OCI-LY3 (cell line): Measurements from ENCODE around the gene C20orf173.
"Not testable (repeated sequence)": the region's sequence is repeated elsewhere in the genome, so short reads cannot be mapped to it uniquely, and the experiment has no call there.

ENCODE experiments used
- H2AFZ ChIP-seq: fragments of 200-600, 300-600 bp; shearing (Covaris generic); 2 replicates; pipeline ENCODE4 v1.6.0; 2014; ENCODE audit warnings: antibody characterized with exemption, low read depth, low read length
- H3K27ac ChIP-seq: fragments of 200-600, 300-600 bp; sonication (generic); 2 replicates; pipeline ENCODE4 v1.5.1; 2014; ENCODE audit warnings: mild to moderate bottlenecking, low read length, moderate library complexity, mixed read lengths
- H3K27me3 ChIP-seq: fragments of 200-600, 300-600 bp; sonication (generic); 2 replicates; pipeline ENCODE4 v1.6.1; 2014; ENCODE audit warnings: low read depth, low read length, mixed read lengths
- H3K36me3 ChIP-seq: fragments of 200-600, 300-600 bp; sonication (generic); replicated peaks from 2 replicates; pipeline ENCODE3; 2014; ENCODE audit warnings: low read depth, low read length, mixed read lengths
- H3K4me1 ChIP-seq: fragments of 300-600, 200-600 bp; sonication (generic); 2 replicates; pipeline ENCODE4 v1.6.1; 2014; ENCODE audit warnings: low read length, mixed read lengths
- H3K4me2 ChIP-seq: fragments of 200-600, 300-600 bp; sonication (generic); 2 replicates; pipeline ENCODE4 v1.6.1; 2014; ENCODE audit warnings: low read length, mixed read lengths
- H3K4me3 ChIP-seq: fragments of 300-600, 200-600 bp; sonication (generic); 2 replicates; pipeline ENCODE4 v1.5.1; 2014; ENCODE audit warnings: antibody characterized with exemption, mild to moderate bottlenecking, low read length, moderate library complexity
- H3K79me2 ChIP-seq: fragments of 300-600, 200-600 bp; shearing (Covaris generic); 2 replicates; pipeline ENCODE4 v1.6.1; 2014; ENCODE audit warnings: mild to moderate bottlenecking, low read length, mixed read lengths
- H3K9ac ChIP-seq: fragments of 300-600, 200-600 bp; shearing (Covaris generic); 2 replicates; pipeline ENCODE4 v1.6.0; 2014; ENCODE audit warnings: mild to moderate bottlenecking, low read length, moderate library complexity
- H3K9me3 ChIP-seq: fragments of 200-600, 300-600 bp; shearing (Covaris generic); 2 replicates; pipeline ENCODE4 v1.6.1; 2014; ENCODE audit warnings: low read length, mixed read lengths; ENCODE audit not compliant: insufficient read depth
- H4K20me1 ChIP-seq: fragments of 200-600, 300-600 bp; sonication (generic); 2 replicates; pipeline ENCODE4 v1.6.1; 2016; ENCODE audit warnings: low read length, mixed read lengths; ENCODE audit not compliant: insufficient read depth
- EZH2phosphoT487 ChIP-seq: fragments of 200-600 bp; shearing (Covaris generic); IDR thresholded peaks from 2 replicates; pipeline ENCODE4 v1.6.1; 2018; ENCODE audit warnings: antibody characterized with exemption, mixed run types, low read depth
- TF ChIP-seq, protein P1 (sequence below): fragments of 200-600, 300-600 bp; sonication (generic); IDR thresholded peaks from 2 replicates; pipeline ENCODE4 v1.5.1; 2014; ENCODE audit warnings: antibody characterized with exemption, low read length, low read depth

C20orf173 gene

DNA sequence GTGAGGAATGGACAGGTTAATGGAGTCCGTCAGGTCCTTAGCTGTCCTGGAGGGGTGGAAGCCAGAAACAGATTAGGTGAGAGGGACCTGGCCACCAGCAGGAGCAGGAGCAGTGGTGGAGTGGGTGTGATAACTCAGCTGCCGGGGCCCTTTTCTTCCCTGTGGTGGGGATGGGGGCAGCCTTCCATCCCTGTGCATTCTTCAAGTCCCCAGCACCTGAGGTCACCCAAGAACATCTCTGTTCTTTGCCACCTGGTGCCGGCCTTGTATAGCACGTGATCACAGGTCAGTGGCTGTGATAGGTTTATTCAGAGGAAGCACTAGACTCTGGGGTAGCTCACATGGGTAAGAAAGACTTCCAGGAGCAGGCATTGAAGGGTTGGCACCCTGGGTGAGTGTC, 29.0 kb upstream of the C20orf173 start:
- H3K36me3 ChIP-seq, result peaks cover 12% of the 10 kb centered on the region

DNA sequence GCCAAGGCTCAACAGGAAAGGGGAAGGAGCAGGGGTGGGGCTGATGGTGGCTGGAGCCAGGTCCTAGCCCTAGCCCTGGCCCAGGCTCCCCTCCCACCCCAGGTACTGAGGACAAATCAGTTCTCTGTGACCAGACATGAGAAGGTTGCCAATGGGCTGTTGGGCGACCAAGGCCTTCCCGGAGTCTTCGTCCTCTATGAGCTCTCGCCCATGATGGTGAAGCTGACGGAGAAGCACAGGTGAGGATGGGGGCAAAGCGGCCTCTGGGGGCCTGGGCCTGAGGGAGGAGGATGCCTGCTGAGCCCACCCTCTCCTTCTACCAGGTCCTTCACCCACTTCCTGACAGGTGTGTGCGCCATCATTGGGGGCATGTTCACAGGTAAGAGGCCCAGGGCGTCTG, 27.4 kb upstream of the C20orf173 start:
- Histone ChIP-seq H3K79me2 (no peaks in the 10 kb centered on the region), H4K20me1 (no peaks in the 10 kb centered on the region), H3K4me2 (no peak overlapping the region), H3K36me3 (peaks cover 23% of the 10 kb centered on the region), H3K9me3 (no peaks in the 10 kb centered on the region), H3K9ac (no peak overlapping the region), H3K27me3 (no peaks in the 10 kb centered on the region), H3K27ac (no peak overlapping the region), H3K4me3 (no peak overlapping the region), H3K4me1 (no peaks in the 10 kb centered on the region), H2AFZ (no peak overlapping the region)
- no peak for TF ChIP-seq EZH2phosphoT487
- TF ChIP-seq, protein P1, sequence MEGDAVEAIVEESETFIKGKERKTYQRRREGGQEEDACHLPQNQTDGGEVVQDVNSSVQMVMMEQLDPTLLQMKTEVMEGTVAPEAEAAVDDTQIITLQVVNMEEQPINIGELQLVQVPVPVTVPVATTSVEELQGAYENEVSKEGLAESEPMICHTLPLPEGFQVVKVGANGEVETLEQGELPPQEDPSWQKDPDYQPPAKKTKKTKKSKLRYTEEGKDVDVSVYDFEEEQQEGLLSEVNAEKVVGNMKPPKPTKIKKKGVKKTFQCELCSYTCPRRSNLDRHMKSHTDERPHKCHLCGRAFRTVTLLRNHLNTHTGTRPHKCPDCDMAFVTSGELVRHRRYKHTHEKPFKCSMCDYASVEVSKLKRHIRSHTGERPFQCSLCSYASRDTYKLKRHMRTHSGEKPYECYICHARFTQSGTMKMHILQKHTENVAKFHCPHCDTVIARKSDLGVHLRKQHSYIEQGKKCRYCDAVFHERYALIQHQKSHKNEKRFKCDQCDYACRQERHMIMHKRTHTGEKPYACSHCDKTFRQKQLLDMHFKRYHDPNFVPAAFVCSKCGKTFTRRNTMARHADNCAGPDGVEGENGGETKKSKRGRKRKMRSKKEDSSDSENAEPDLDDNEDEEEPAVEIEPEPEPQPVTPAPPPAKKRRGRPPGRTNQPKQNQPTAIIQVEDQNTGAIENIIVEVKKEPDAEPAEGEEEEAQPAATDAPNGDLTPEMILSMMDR, result no peak

More for the DNA sequence above, 29.0 kb upstream of the C20orf173 start:
- no peaks in the 10 kb centered on the region for H3K27me3 ChIP-seq
- H3K79me2 ChIP-seq, result no peaks in the 10 kb centered on the region
- no peak overlapping the region for H3K9ac ChIP-seq
- H4K20me1 ChIP-seq, result no peaks in the 10 kb centered on the region
- H2AFZ ChIP-seq, result no peak overlapping the region
- TF ChIP-seq, protein P1, result no peak
- no peak for TF ChIP-seq EZH2phosphoT487
- H3K9me3 ChIP-seq, result no peaks in the 10 kb centered on the region
- no peak overlapping the region for H3K4me3 ChIP-seq
- H3K27ac ChIP-seq, result no peak overlapping the region
- H3K4me1 ChIP-seq, result no peaks in the 10 kb centered on the region
- no peak overlapping the region for H3K4me2 ChIP-seq

DNA sequence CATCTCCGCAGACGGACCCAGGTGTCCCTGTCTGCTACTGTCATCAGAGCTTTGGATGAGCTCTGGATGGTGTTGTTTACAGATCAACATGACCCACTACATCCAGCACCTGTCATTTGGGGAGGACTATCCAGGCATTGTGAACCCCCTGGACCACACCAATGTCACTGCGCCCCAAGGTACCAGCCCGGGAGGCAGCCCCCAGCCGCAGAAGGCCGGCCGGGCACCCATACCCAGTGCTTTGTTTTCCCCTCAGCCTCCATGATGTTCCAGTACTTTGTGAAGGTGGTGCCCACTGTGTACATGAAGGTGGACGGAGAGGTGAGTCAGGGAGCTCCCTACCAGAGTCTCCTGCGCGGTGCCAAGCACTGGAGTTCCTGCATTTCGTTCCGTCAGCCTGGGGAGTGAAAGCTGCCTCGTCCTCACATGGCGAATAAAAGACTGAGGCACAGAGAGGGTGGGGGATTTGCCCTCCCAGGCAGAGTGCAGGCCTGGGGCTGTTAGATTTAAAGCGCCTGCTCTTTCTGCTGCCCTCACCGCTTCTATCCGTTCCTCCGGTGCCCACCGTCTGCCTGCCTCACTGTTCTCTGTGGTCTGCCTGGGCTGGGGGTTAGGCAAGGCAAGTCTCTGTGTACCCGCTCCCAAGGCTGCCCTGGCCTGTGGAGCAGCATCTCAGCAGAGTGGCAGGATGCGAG, 26.6 kb upstream of the C20orf173 start:
- Histone ChIP-seq H3K4me1 (no peaks in the 10 kb centered on the region), H3K4me3 (no peak overlapping the region), H3K27ac (no peak overlapping the region), H3K79me2 (no peaks in the 10 kb centered on the region), H3K27me3 (no peaks in the 10 kb centered on the region), H3K36me3 (peaks cover 29% of the 10 kb centered on the region), H3K4me2 (no peak overlapping the region), H3K9ac (no peak overlapping the region), H2AFZ (no peak overlapping the region), H3K9me3 (no peaks in the 10 kb centered on the region), H4K20me1 (no peaks in the 10 kb centered on the region)
- TF ChIP-seq EZH2phosphoT487, result no peak
- TF ChIP-seq, protein P1, result no peak

DNA sequence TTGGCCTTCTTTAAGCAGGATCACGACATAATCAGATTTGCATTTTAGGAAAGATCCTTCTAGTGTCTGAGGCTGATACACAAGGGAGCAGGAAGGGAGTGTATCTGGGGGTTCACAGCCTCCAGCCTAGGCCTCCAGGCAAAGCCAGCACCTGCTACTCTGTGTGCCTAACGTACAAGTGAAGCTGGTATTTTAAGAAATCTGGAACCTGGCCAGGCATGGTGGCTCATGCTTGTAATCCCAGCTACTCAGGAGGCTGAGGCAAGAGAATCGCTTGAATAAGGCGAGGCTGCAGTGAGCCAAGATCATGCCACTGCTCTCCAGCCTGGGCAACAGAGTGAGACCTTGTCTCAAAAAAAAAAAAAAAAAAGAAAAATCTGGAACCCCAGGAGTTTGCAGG, 26.0 kb upstream of the C20orf173 start:
- H2AFZ ChIP-seq, H3K4me3 ChIP-seq, H4K20me1 ChIP-seq, H3K27ac ChIP-seq, H3K4me2 ChIP-seq, H3K4me1 ChIP-seq, H3K27me3 ChIP-seq, H3K9ac ChIP-seq, H3K79me2 ChIP-seq, H3K9me3 ChIP-seq: not testable (repeated sequence)
- peaks cover 29% of the 10 kb centered on the region for H3K36me3 ChIP-seq
